ENCODE data around the gene B3GAT3. TPM values are rescaled to one million over a fixed set of nuclear protein-coding genes. Genes with fewer than 3 reads are reported as not detected.

Gene B3GAT3
- total and polyA plus RNA-seq, 2 donors (not counting 3 experiments of a cell fraction or from before 2014, with no cell fraction given): 31.6 to 37.2 TPM

DNA sequence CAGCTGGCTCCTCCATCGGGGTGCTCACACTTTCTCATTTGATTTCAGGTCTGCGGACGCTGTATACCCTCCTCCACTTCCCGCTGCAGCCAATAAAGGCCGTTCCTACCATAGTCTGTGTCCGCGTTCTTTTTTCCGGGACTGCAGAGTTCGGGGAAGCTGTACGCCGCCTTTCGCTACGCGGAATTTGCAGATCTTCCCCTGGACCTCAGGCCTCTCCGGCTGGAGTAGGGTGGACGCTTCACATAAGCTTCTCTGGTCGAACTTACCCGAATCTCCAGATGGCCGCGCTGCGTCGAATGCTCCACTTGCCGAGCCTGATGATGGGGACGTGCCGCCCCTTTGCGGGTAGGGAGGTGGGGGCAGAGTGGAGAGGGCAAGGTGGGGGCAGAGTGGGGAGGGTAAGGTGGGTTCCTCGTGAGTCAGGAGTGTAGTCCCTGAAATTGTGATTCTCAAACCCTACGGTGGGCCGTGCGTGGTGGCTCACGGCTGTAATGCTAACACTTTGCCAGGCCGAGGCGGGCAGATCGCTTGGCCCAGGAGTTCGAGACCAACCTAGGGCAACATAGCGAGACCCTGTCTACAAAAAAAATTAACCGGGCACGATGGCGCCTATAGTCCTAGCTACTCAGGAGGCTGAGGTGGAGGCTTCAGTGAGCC, 43.9 kb upstream of the B3GAT3 start:
- no peak overlapping the region for H2AFZ ChIP-seq (ENCODE audit: low read depth, low read length)
- intact Hi-C loops (cut with micrococcal nuclease): loop anchor here (1.0 to 5.0 kb wide), 4 partner anchors 12 to 53 kb away; partner anchors contain the start of genes BSCL2, EML3, GNG3 and INTS5

DNA sequence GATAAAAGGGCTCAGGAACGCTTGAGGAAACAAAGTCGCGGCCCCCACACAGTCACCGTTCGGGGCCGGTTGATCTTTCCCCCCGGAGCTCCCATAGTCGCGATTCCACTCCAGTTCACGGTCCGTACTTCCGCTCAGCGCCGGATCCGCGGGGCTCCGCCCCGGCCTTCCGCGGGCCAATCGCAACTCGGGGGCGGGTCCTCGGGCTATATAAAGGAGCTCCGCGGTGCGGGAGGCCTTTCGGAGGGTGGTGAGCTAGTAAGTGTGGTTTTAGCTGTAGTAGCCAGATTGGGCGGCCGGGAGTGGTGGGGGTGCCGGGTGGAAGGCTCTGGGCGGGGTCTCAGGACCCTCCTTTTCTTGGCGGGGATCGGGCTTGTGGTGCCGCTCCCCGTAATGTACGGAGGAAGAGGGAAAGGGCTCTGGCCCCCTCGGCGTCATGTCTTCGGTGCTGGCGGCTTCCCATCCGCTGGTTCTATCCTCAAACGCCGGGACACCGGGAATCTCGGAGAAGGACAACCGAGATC, 43.4 kb upstream of the B3GAT3 start, which contains the start of the genes C11orf98 and CSKMT:
Gene C11orf98 (minus strand): TSS at position 136 of the 524 bp plus-strand sequence. CDS start 41 bp downstream, at position 95.
Gene CSKMT (plus strand): TSS at position 238 of the 524 bp plus-strand sequence. CDS start 568 bp downstream, outside the sequence.
- no peaks in the 10 kb centered on the region for H4K20me1 ChIP-seq (replicated peaks; ENCODE audit: control insufficient read depth, extremely low read depth, insufficient read depth, low read length)
- dilution Hi-C loops (cut with MboI; ENCODE audit: extremely low pct_ligation_motif_present, low sequenced_read_pairs): no loop called here
- intact Hi-C loops (cut with micrococcal nuclease): loop anchor here (1.0 to 5.0 kb wide), 4 partner anchors 12 to 53 kb away; partner anchors contain the start of genes BSCL2, EML3, GNG3 and INTS5
- DNase-seq (ENCODE audit: low read depth, low spot score) (peak; percentile 95), FAIRE-seq (peak; percentile 93)
- ChIA-PET POLR2A (interaction anchor here (0.6 to 2.2 kb wide), 38 partner anchors 10 to 327 kb away, joined by 3 to 71 read pairs (median 6); partner anchors contain the start of genes AHNAK, B3GAT3, EEF1G and EML3), CTCF (interaction anchor here (0.9 to 2.5 kb wide), 16 partner anchors 10 to 271 kb away, joined by 3 to 15 read pairs (median 6); partner anchors contain the start of genes B3GAT3, BSCL2, GNG3 and INTS5)
- peaks cover 16% of the 10 kb centered on the region for H3K4me1 ChIP-seq (ENCODE audit: control insufficient read depth, extremely low read depth, insufficient read depth, low read length)
- TF ChIP-seq, protein P1, sequence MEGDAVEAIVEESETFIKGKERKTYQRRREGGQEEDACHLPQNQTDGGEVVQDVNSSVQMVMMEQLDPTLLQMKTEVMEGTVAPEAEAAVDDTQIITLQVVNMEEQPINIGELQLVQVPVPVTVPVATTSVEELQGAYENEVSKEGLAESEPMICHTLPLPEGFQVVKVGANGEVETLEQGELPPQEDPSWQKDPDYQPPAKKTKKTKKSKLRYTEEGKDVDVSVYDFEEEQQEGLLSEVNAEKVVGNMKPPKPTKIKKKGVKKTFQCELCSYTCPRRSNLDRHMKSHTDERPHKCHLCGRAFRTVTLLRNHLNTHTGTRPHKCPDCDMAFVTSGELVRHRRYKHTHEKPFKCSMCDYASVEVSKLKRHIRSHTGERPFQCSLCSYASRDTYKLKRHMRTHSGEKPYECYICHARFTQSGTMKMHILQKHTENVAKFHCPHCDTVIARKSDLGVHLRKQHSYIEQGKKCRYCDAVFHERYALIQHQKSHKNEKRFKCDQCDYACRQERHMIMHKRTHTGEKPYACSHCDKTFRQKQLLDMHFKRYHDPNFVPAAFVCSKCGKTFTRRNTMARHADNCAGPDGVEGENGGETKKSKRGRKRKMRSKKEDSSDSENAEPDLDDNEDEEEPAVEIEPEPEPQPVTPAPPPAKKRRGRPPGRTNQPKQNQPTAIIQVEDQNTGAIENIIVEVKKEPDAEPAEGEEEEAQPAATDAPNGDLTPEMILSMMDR (IDR thresholded peaks at IDR 0.05; ENCODE audit: extremely low read depth in 1 of 2, insufficient read depth in 1 of 2, low read depth in 1 of 2, low read length in 2 of 2): no peak
- TF ChIP-seq, protein P2, sequence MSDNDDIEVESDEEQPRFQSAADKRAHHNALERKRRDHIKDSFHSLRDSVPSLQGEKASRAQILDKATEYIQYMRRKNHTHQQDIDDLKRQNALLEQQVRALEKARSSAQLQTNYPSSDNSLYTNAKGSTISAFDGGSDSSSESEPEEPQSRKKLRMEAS (IDR thresholded peaks at IDR 0.05; ENCODE audit: insufficient read depth, insufficient read length): no peak
- TF ChIP-seq JUN (IDR thresholded peaks at IDR 0.05; ENCODE audit: borderline replicate concordance, insufficient read depth, insufficient read length, low read depth) (no peak), MYC (IDR thresholded peaks at IDR 0.05; ENCODE audit: low read depth, low read length) (no peak), GATA2 (IDR thresholded peaks at IDR 0.05; ENCODE audit: insufficient read depth, insufficient read length, low read depth, low read length) (no peak), POLR2A (IDR thresholded peaks at IDR 0.05; ENCODE audit: low read depth, low read length) (peak; percentile 100), FOS (IDR thresholded peaks at IDR 0.05; ENCODE audit: borderline replicate concordance, insufficient read depth, low read length) (no peak), POLR2AphosphoS5 (IDR thresholded peaks at IDR 0.05; ENCODE audit: insufficient read depth, low read depth, low read length) (peak; percentile 100), EZH2 (IDR thresholded peaks at IDR 0.05; ENCODE audit: borderline replicate concordance, low read depth, low read length, severe bottlenecking) (no peak)
- H3K9me1 ChIP-seq (replicated peaks; ENCODE audit: control insufficient read depth, extremely low read depth, insufficient read depth, low read length): no peaks in the 10 kb centered on the region
- peak within 1 kb of the TSS; percentile 4 for H2AFZ ChIP-seq (ENCODE audit: low read depth, low read length)
- no peaks in the 10 kb centered on the region for H3K9me3 ChIP-seq (replicated peaks; ENCODE audit: control insufficient read depth, insufficient read depth, low read length)
- H3K27me3 ChIP-seq (ENCODE audit: control insufficient read depth in 2 of 2, insufficient read depth in 2 of 2, low read length in 2 of 2): no peaks in the 10 kb centered on the region
- TSS peak; percentile 88 for BruUV-seq (replicated peaks)
- H3K79me2 ChIP-seq (ENCODE audit: control insufficient read depth, insufficient read depth, low read length): peaks cover 33% of the 10 kb centered on the region
- peak within 1 kb of the TSS; percentile 44 for H3K27ac ChIP-seq (ENCODE audit: insufficient read depth, low read depth, low read length)
- peaks cover 0 to 2% of the 10 kb centered on the region in 2 experiments for H3K36me3 ChIP-seq (ENCODE audit: control insufficient read depth in 2 of 2, extremely low read depth in 1 of 2, insufficient read depth in 2 of 2, low read length in 2 of 2)
- peak within 1 kb of the TSS; percentile 83 for H3K4me2 ChIP-seq (ENCODE audit: insufficient read depth, low read length)
- peak within 1 kb of the TSS; percentile 42 to 83 (median 59) for H3K4me3 ChIP-seq (replicated peaks in 1 of 3; ENCODE audit: insufficient read depth in 1 of 3, low read depth in 1 of 3, low read length in 3 of 3)
- peak within 1 kb of the TSS; percentile 69 for H3K9ac ChIP-seq (replicated peaks; ENCODE audit: extremely low read depth, insufficient read depth, low read length)

More for the DNA sequence above, 43.9 kb upstream of the B3GAT3 start:
- no peak for TF ChIP-seq MYC (IDR thresholded peaks at IDR 0.05; ENCODE audit: low read depth, low read length)
- TF ChIP-seq GATA2 (IDR thresholded peaks at IDR 0.05; ENCODE audit: insufficient read depth, insufficient read length, low read depth, low read length): no peak
- H3K4me2 ChIP-seq (ENCODE audit: insufficient read depth, low read length): peak overlapping the region; percentile 83
- H3K79me2 ChIP-seq (ENCODE audit: control insufficient read depth, insufficient read depth, low read length): peaks cover 33% of the 10 kb centered on the region
- dilution Hi-C loops (cut with MboI; ENCODE audit: extremely low pct_ligation_motif_present, low sequenced_read_pairs): no loop called here
- ChIA-PET CTCF (interaction anchor here (0.9 to 2.5 kb wide), 14 partner anchors 10 to 271 kb away, joined by 3 to 15 read pairs (median 6); partner anchors contain the start of genes B3GAT3, BSCL2, GNG3 and INTS5), POLR2A (interaction anchor here (0.8 to 2.2 kb wide), 30 partner anchors 9 to 327 kb away, joined by 3 to 71 read pairs (median 8); partner anchors contain the start of genes AHNAK, B3GAT3, EEF1G and EML3)
- FAIRE-seq (peak; percentile 35), DNase-seq (ENCODE audit: low read depth, low spot score) (no peak)
- H3K27me3 ChIP-seq (ENCODE audit: control insufficient read depth in 2 of 2, insufficient read depth in 2 of 2, low read length in 2 of 2): no peaks in the 10 kb centered on the region
- no peaks in the 10 kb centered on the region for H3K9me1 ChIP-seq (replicated peaks; ENCODE audit: control insufficient read depth, extremely low read depth, insufficient read depth, low read length)
- no peaks in the 10 kb centered on the region for H3K9me3 ChIP-seq (replicated peaks; ENCODE audit: control insufficient read depth, insufficient read depth, low read length)
- no TSS peak for BruUV-seq (replicated peaks)
- H3K27ac ChIP-seq (ENCODE audit: insufficient read depth, low read depth, low read length): peak overlapping the region; percentile 44
- H3K4me1 ChIP-seq (ENCODE audit: control insufficient read depth, extremely low read depth, insufficient read depth, low read length): peaks cover 16% of the 10 kb centered on the region
- H3K9ac ChIP-seq (replicated peaks; ENCODE audit: extremely low read depth, insufficient read depth, low read length): peak overlapping the region; percentile 69
- H3K36me3 ChIP-seq (ENCODE audit: control insufficient read depth in 2 of 2, extremely low read depth in 1 of 2, insufficient read depth in 2 of 2, low read length in 2 of 2): peaks cover 0 to 2% of the 10 kb centered on the region in 2 experiments
- peak overlapping the region; percentile 42 to 83 (median 59) for H3K4me3 ChIP-seq (replicated peaks in 1 of 3; ENCODE audit: insufficient read depth in 1 of 3, low read depth in 1 of 3, low read length in 3 of 3)
- no peaks in the 10 kb centered on the region for H4K20me1 ChIP-seq (replicated peaks; ENCODE audit: control insufficient read depth, extremely low read depth, insufficient read depth, low read length)

Measured in endothelial cell of umbilical vein (primary cell).